ENCODE data around the gene HDC. TPM values are rescaled to one million over a fixed set of nuclear protein-coding genes. Genes with fewer than 3 reads are reported as not detected.

HDC gene
- total and polyA plus RNA-seq, 2 of the 13 experiments (the other 11 are each of a cell fraction or from before 2014, with no cell fraction given) = not detected

DNA sequence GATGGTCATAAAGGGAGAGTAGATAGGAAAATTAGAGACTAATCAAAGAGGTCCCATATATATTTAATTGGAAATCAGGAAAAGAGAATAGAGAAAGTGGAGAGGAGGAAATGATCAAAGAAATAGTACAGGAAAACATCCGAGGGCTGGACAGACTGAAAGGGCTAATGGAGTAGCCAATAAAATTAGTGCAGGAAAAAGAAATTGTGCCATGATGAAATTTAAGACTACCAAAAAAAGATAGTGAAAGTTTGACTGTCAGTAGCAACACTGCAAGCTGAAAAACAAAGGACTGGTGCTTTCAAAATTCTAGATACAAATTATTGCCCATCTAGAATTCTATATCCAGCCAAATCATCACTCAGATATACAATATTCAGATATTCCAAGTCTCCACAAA, 47.2 kb downstream of the HDC start (continued):
- TF ChIP-seq, protein P1, sequence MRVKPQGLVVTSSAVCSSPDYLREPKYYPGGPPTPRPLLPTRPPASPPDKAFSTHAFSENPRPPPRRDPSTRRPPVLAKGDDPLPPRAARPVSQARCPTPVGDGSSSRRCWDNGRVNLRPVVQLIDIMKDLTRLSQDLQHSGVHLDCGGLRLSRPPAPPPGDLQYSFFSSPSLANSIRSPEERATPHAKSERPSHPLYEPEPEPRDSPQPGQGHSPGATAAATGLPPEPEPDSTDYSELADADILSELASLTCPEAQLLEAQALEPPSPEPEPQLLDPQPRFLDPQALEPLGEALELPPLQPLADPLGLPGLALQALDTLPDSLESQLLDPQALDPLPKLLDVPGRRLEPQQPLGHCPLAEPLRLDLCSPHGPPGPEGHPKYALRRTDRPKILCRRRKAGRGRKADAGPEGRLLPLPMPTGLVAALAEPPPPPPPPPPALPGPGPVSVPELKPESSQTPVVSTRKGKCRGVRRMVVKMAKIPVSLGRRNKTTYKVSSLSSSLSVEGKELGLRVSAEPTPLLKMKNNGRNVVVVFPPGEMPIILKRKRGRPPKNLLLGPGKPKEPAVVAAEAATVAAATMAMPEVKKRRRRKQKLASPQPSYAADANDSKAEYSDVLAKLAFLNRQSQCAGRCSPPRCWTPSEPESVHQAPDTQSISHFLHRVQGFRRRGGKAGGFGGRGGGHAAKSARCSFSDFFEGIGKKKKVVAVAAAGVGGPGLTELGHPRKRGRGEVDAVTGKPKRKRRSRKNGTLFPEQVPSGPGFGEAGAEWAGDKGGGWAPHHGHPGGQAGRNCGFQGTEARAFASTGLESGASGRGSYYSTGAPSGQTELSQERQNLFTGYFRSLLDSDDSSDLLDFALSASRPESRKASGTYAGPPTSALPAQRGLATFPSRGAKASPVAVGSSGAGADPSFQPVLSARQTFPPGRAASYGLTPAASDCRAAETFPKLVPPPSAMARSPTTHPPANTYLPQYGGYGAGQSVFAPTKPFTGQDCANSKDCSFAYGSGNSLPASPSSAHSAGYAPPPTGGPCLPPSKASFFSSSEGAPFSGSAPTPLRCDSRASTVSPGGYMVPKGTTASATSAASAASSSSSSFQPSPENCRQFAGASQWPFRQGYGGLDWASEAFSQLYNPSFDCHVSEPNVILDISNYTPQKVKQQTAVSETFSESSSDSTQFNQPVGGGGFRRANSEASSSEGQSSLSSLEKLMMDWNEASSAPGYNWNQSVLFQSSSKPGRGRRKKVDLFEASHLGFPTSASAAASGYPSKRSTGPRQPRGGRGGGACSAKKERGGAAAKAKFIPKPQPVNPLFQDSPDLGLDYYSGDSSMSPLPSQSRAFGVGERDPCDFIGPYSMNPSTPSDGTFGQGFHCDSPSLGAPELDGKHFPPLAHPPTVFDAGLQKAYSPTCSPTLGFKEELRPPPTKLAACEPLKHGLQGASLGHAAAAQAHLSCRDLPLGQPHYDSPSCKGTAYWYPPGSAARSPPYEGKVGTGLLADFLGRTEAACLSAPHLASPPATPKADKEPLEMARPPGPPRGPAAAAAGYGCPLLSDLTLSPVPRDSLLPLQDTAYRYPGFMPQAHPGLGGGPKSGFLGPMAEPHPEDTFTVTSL (CRISPR knock-in tag; IDR thresholded peaks at IDR 0.05; ENCODE audit: borderline replicate concordance) = no peak
- no peak for TF ChIP-seq NCOA1 (CRISPR knock-in tag; IDR thresholded peaks at IDR 0.05)

- Histone ChIP-seq H3K9ac (ENCODE audit: insufficient read depth, low read depth, low read length) (no peak overlapping the region), H3K4me3 (replicated peaks in 1 of 3; ENCODE audit: insufficient read depth in 1 of 3, low read depth in 2 of 3, low read length in 3 of 3) (no peak overlapping the region), H3K27me3 (ENCODE audit: control insufficient read depth in 1 of 2, insufficient read depth in 2 of 2, low read length in 2 of 2) (no peaks in the 10 kb centered on the region), H2AFZ (ENCODE audit: low read length) (no peak overlapping the region), H3K9me3 (ENCODE audit: low read length) (peaks cover 5% of the 10 kb centered on the region; the same call in 1 of the 2 replicates), H3K79me2 (ENCODE audit: insufficient read depth, low read length) (no peaks in the 10 kb centered on the region), H3K4me1 (ENCODE audit: insufficient read depth, low read length) (peaks cover 26% of the 10 kb centered on the region), H3K4me2 (ENCODE audit: low read depth, low read length) (no peak overlapping the region), H3K27ac (ENCODE audit: extremely low read length, insufficient read depth, low read length) (peak overlapping the region; percentile 44), H4K20me1 (ENCODE audit: insufficient read depth, low read length) (no peaks in the 10 kb centered on the region), H3K36me3 (replicated peaks in 1 of 2; ENCODE audit: control insufficient read depth in 1 of 2, insufficient read depth in 2 of 2, low read length in 2 of 2) (peaks cover 5 to 29% of the 10 kb centered on the region in 2 experiments; a peak in 4 of 5 replicates)
- DNase-seq (ENCODE audit: low spot score) (peak; percentile 42), FAIRE-seq (no peak), ATAC-seq (peak; percentile 29; the same call in 2 of the 3 replicates)
- no TSS peak for BruUV-seq (replicated peaks)
- intact Hi-C loops (cut with micrococcal nuclease; ENCODE audit: unreplicated experiment) (no loop called here), in situ Hi-C loops (cut with HindIII; ENCODE audit: extremely low pct_ligation_motif_present, low pct_unique_long_range_greater_than_20kb) (no loop called here)
- ChIA-PET CTCF (ENCODE audit: low intra/inter-chr PET ratio, low total read pairs) (no interaction called here), POLR2A (no interaction called here)
- 100% methylated on average over 4 of the region's 8 CpGs for WGBS (ENCODE audit: low lambda C conversion rate)
- TF ChIP-seq, protein P2, sequence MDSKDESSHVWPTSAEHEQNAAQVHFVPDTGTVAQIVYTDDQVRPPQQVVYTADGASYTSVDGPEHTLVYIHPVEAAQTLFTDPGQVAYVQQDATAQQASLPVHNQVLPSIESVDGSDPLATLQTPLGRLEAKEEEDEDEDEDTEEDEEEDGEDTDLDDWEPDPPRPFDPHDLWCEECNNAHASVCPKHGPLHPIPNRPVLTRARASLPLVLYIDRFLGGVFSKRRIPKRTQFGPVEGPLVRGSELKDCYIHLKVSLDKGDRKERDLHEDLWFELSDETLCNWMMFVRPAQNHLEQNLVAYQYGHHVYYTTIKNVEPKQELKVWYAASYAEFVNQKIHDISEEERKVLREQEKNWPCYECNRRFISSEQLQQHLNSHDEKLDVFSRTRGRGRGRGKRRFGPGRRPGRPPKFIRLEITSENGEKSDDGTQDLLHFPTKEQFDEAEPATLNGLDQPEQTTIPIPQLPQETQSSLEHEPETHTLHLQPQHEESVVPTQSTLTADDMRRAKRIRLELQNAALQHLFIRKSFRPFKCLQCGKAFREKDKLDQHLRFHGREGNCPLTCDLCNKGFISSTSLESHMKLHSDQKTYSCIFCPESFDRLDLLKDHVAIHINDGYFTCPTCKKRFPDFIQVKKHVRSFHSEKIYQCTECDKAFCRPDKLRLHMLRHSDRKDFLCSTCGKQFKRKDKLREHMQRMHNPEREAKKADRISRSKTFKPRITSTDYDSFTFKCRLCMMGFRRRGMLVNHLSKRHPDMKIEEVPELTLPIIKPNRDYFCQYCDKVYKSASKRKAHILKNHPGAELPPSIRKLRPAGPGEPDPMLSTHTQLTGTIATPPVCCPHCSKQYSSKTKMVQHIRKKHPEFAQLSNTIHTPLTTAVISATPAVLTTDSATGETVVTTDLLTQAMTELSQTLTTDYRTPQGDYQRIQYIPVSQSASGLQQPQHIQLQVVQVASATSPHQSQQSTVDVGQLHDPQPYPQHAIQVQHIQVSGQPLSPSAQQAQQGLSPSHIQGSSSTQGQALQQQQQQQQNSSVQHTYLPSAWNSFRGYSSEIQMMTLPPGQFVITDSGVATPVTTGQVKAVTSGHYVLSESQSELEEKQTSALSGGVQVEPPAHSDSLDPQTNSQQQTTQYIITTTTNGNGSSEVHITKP (CRISPR knock-in tag; IDR thresholded peaks at IDR 0.05; ENCODE audit: low read depth) = no peak
- TF ChIP-seq FOSL1 (CRISPR knock-in tag; IDR thresholded peaks at IDR 0.05; ENCODE audit: borderline replicate concordance) (no peak), IKZF4 (CRISPR knock-in tag; IDR thresholded peaks at IDR 0.05; ENCODE audit: borderline replicate concordance, low read depth, not compliant biosample characterization) (no peak), SP2 (CRISPR knock-in tag; IDR thresholded peaks at IDR 0.05) (no peak), MIER2 (CRISPR knock-in tag; IDR thresholded peaks at IDR 0.05) (no peak), SAP130 (CRISPR knock-in tag; IDR thresholded peaks at IDR 0.05; ENCODE audit: low read depth) (0 out of 2 replicates have a peak, but pooled peaks have one; percentile 30)
- TF ChIP-seq, protein P3, sequence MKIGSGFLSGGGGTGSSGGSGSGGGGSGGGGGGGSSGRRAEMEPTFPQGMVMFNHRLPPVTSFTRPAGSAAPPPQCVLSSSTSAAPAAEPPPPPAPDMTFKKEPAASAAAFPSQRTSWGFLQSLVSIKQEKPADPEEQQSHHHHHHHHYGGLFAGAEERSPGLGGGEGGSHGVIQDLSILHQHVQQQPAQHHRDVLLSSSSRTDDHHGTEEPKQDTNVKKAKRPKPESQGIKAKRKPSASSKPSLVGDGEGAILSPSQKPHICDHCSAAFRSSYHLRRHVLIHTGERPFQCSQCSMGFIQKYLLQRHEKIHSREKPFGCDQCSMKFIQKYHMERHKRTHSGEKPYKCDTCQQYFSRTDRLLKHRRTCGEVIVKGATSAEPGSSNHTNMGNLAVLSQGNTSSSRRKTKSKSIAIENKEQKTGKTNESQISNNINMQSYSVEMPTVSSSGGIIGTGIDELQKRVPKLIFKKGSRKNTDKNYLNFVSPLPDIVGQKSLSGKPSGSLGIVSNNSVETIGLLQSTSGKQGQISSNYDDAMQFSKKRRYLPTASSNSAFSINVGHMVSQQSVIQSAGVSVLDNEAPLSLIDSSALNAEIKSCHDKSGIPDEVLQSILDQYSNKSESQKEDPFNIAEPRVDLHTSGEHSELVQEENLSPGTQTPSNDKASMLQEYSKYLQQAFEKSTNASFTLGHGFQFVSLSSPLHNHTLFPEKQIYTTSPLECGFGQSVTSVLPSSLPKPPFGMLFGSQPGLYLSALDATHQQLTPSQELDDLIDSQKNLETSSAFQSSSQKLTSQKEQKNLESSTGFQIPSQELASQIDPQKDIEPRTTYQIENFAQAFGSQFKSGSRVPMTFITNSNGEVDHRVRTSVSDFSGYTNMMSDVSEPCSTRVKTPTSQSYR (CRISPR knock-in tag; IDR thresholded peaks at IDR 0.05; ENCODE audit: borderline replicate concordance) = peak; percentile 91
Observed at GRCh38 chr15:50210462-50211157, 54.9 kb downstream of the HDC start.
